D341Med (cell line): ENCODE measurements around the gene FBXL13.

Experiments
- DNase-seq: peaks from one replicate; pipeline ENCODE4 v3.0.0; 2012; ENCODE audit warnings: low spot score

FBXL13 gene

DNA sequence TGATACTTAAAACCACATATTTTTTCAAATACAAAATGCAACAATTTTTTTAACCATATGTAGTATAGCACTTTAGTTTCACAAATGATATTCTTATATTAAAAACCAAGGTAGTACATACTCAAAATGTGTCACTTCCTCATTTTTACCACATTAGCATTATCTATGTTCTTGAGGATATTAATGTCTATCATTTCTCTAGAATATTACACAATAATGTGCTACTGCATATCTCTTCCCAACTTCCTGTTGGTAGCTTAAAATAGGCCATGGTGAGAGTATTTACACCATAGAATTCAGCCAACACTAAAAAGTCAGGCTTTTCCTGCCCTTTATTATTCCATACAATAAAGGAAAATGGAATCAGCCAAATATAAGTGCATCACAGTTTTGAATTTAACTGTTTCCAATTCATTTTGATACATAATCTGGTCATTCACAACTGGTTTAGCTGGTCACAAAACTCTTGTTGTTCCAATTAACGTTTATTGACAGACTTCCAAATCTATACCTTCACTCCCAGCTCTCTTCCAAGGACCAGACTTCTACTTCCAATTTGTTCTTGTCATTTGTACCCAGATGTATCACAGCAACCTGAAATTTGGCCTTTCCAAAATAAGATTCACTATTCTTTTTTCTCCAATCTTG lies 181.8 kb downstream of the FBXL13 start:
- no peak for DNase-seq

- no peak for DNase-seq
Measured at GRCh38 chr7:102891693-102892261, 182.8 kb downstream of the FBXL13 start.

GRCh38 chr7:102890971-102891692 lies 183.5 kb downstream of the FBXL13 start:
- no peak for DNase-seq

- no peak for DNase-seq
Measured at GRCh38 chr7:102890292-102890970, 184.2 kb downstream of the FBXL13 start.

DNA sequence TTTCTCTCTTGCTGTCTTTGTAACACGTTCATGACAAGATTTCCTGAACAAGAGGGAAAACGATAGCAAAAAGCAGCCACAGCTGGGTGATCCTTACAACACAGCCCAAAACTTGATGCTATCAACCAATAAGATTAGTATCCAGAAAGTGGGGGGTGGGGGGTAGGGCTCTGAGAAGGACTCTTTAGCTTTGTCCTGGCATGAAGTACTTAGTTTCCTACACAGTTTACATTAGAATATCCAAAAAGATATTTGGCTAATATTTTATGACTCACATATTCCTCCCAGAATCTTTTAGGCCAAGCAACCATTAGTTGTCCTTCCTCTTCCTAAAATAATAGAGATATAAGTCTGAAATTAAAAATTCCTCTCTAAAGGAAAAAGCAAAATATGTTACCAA lies 184.7 kb downstream of the FBXL13 start:
- no peak for DNase-seq

- DNase-seq: no peak
Measured at GRCh38 chr7:102888561-102889233, 185.9 kb downstream of the FBXL13 start.

DNA sequence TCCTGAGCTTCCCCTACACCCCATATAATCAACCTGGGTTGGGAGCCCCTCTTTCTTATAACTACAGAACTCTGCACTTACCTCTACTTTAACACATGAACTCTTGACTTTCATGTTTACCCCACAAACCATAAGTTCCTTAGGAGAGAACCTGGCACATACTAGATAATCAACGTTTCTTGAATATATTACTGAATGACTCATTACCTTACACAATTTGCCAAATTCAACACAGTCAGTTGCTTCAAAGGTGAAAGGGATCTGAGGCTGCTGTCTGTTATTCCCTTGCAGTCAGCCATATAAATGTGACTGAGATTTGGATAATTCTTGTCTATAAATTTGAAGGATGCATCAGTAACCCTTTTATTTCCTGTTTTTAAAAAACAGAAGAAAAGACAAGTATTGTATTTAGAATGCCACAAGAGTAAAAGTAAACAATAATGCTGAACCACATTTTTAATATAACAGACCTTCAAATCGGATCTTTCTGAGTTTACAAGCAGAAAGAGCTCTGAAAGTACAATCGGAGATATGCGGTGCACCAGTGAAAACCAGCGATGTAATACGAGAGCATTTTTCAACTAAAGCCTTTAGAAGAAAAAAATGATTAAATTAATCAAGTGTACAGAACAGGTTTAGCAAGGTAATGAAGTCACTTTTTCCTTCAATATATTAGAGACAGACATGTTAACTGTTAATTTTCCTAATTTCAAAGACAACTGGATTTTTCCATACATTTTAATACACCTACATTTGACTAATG lies 191.3 kb downstream of the FBXL13 start:
- DNase-seq: no peak

- no peak for DNase-seq
Measured at GRCh38 chr7:102875700-102876295, 198.8 kb downstream of the FBXL13 start.

GRCh38 chr7:102874966-102875365 lies 199.6 kb downstream of the FBXL13 start:
- no peak for DNase-seq

GRCh38 chr7:102874166-102874829 lies 200.3 kb downstream of the FBXL13 start:
- no peak for DNase-seq

- no peak for DNase-seq
Measured at GRCh38 chr7:102873470-102874165, 201.0 kb downstream of the FBXL13 start.

GRCh38 chr7:102872460-102872859 lies 202.1 kb downstream of the FBXL13 start:
- DNase-seq: no peak

DNA sequence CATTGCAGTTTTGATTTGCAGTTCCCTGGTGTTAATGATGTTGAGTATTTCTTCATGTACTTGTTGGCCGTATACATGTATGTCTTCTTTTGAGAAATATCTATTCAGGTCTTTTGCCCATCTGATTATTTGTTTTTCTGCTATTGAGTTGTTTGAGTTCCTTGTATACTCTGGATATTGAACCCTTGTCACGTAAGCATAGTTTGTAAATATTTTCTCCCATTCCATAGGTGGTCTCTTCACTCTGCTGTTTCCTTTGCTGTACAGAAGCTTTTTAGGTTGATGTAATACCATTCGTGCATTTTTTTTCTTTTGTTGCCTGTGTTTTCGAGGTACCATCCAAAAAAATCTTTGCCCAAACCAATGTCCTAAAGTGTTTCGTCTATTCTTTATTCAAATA lies 205.4 kb downstream of the FBXL13 start:
- no peak for DNase-seq

GRCh38 chr7:102866535-102867215 lies 207.9 kb downstream of the FBXL13 start:
- DNase-seq: no peak

GRCh38 chr7:102864958-102865357 lies 209.6 kb downstream of the FBXL13 start:
- DNase-seq: no peak

DNA sequence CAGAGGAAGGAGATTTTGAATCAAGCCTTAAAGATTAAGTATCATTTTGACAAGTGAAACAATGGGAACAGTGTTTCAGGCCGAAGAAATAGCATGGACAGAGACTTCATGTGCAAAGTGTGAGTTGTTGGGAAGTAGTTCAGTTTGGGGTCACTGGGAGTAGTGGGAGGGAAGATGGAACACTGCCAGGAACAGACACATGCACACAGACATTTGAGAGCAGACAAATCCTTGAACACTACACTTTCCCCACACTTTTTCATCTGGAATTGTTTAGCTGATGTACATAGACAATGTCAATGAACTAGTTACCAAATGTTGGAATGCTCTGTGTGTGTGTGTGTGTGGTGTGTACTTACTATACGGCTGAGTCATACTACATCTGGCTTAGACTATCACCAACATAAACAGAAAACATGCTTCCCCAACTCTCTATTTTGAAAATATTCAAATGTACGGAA lies 214.2 kb downstream of the FBXL13 start:
- DNase-seq: no peak

DNA sequence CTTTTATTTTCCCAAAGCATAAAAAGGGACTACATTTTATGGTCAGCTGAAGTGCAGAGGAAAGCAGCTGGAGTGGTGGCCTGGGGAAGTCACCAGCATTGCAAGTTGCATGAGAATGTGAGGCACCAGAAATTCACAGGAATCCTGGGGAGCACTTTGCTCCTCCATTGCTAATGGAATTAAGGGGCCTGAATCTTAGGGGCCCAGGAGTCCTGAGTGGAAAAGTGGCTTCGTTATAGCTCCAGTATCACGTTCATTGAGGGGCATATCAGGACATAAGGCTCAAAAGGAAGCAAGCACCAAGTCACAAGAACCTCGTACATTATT lies 214.8 kb downstream of the FBXL13 start:
- no peak for DNase-seq

GRCh38 chr7:102859084-102859798 lies 215.4 kb downstream of the FBXL13 start:
- DNase-seq: no peak

GRCh38 chr7:102856036-102856435 lies 218.6 kb downstream of the FBXL13 start:
- no peak for DNase-seq
